ENCODE results near the gene PPFIA2. TPM values are rescaled to one million over a fixed set of nuclear protein-coding genes. Genes with fewer than 3 reads are reported as not detected.

PPFIA2 gene
- total and polyA plus RNA-seq, 8 donors = 0.15 to 9.9 (median 2.2) TPM

- no peak overlapping the region for H3K27ac ChIP-seq
- 39 to 67% (median 66%) methylated on average over 1 of the region's 1 CpG for WGBS, 5 donors
- TF ChIP-seq EP300 (IDR thresholded peaks at IDR 0.05) (no peak), POLR2A (IDR thresholded peaks at IDR 0.05) (no peak), POLR2AphosphoS5 (IDR thresholded peaks at IDR 0.05) (no peak), CTCF (IDR thresholded peaks at IDR 0.05) (no peak)
- H3K9me3 ChIP-seq = no peaks in the 10 kb centered on the region
- no peak overlapping the region for H3K4me3 ChIP-seq
- DNase-seq = no peak
- intact Hi-C loops (cut with DNase I; ENCODE audit: low total_unique reads) = no loop called here
- H3K27me3 ChIP-seq = no peaks in the 10 kb centered on the region
- no peaks in the 10 kb centered on the region for H3K4me1 ChIP-seq
- no peaks in the 10 kb centered on the region for H3K36me3 ChIP-seq
Observed at GRCh38 chr12:81705586-81705985, 53.6 kb downstream of the PPFIA2 start.

- H3K4me3 ChIP-seq = no peak overlapping the region
- TF ChIP-seq POLR2A (IDR thresholded peaks at IDR 0.05) (no peak), EP300 (IDR thresholded peaks at IDR 0.05) (no peak), POLR2AphosphoS5 (IDR thresholded peaks at IDR 0.05) (no peak), CTCF (IDR thresholded peaks at IDR 0.05) (no peak)
- intact Hi-C loops (cut with DNase I; ENCODE audit: low total_unique reads) = no loop called here
- H3K27ac ChIP-seq = no peak overlapping the region
- no peaks in the 10 kb centered on the region for H3K9me3 ChIP-seq
- H3K27me3 ChIP-seq = no peaks in the 10 kb centered on the region
- no peaks in the 10 kb centered on the region for H3K4me1 ChIP-seq
- no peak for DNase-seq
- H3K36me3 ChIP-seq = no peaks in the 10 kb centered on the region
Observed at GRCh38 chr12:81699551-81699950, 59.6 kb downstream of the PPFIA2 start.

GRCh38 chr12:81692008-81692407, 67.1 kb downstream of the PPFIA2 start:
- H3K36me3 ChIP-seq = no peaks in the 10 kb centered on the region
- 43 to 59% (median 52%) methylated on average over 1 of the region's 1 CpG for WGBS, 5 donors
- H3K27me3 ChIP-seq = no peaks in the 10 kb centered on the region
- TF ChIP-seq CTCF (IDR thresholded peaks at IDR 0.05) = no peak
- no peak for TF ChIP-seq POLR2A (IDR thresholded peaks at IDR 0.05)
- no peak for TF ChIP-seq POLR2AphosphoS5 (IDR thresholded peaks at IDR 0.05)
- TF ChIP-seq EP300 (IDR thresholded peaks at IDR 0.05) = no peak
- H3K27ac ChIP-seq = no peak overlapping the region
- no peaks in the 10 kb centered on the region for H3K4me1 ChIP-seq
- no peak overlapping the region for H3K4me3 ChIP-seq
- peak in 1 of 2 donors; percentile 6 for DNase-seq
- no peaks in the 10 kb centered on the region for H3K9me3 ChIP-seq
- intact Hi-C loops (cut with DNase I; ENCODE audit: low total_unique reads) = no loop called here

GRCh38 chr12:81683881-81684280, 75.3 kb downstream of the PPFIA2 start:
- H3K4me3 ChIP-seq = no peak overlapping the region
- no peaks in the 10 kb centered on the region for H3K36me3 ChIP-seq
- 21 to 68% (median 44%) methylated on average over 1 of the region's 1 CpG for WGBS, 5 donors
- no peaks in the 10 kb centered on the region for H3K9me3 ChIP-seq
- TF ChIP-seq POLR2A (IDR thresholded peaks at IDR 0.05) = no peak
- no peak for TF ChIP-seq CTCF (IDR thresholded peaks at IDR 0.05)
- TF ChIP-seq POLR2AphosphoS5 (IDR thresholded peaks at IDR 0.05) = no peak
- no peak for TF ChIP-seq EP300 (IDR thresholded peaks at IDR 0.05)
- no peaks in the 10 kb centered on the region for H3K4me1 ChIP-seq
- no peak for DNase-seq
- H3K27ac ChIP-seq = no peak overlapping the region
- H3K27me3 ChIP-seq = no peaks in the 10 kb centered on the region
- intact Hi-C loops (cut with DNase I; ENCODE audit: low total_unique reads) = no loop called here

Measured in stomach (tissue), 9 donors.